Putamen (tissue), 1 donor: ENCODE data around the gene EBLN2.

Experiments
- DNase-seq: peaks from one replicate; pipeline ENCODE4 v3.0.0-alpha.2; 2016; ENCODE audit warnings: low spot score

The EBLN2 gene

DNA sequence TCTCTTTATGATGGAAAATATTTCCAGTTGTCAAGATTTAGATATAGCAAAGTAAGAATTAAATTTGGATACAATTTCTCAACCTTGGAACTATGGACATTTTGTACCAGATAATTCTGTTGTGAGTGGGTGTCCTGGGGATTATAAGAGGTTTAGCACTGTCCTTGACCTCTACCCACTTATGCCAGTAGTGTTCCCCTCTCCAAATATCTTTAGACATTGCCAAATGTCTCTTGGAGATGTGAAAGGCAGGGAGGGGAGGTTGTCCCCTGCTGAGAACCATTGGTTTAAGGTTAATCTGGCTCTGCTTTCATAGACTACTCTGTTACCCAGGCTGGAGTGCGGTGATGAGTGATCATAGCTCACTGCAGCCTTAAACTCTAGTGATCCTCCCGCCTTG lies at the start of gene EBLN2:
Gene EBLN2 (plus strand): TSS at position 244 of the 400 bp plus-strand sequence. CDS start 423 bp downstream, outside the sequence.
- no peak for DNase-seq

DNA sequence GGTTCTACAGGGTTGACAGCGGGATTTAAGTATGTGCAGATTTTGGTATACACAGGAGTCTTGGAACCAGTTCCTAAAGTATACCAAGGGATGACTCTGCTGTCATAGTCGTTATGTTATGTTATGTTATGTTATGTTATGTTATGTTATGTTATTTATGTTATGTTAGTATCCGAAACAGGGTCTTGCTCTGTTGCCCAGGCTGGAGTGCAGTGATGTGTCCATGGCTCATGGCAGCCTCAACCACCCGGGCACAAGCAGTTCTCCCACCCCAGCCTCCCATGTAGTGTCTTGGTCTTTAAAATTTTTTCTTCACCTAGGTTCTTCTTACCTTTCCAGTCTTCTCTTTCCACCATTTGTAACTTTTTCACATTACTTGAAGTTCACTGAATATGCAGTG lies 43.2 kb upstream of the EBLN2 start:
- DNase-seq, result no peak

DNA sequence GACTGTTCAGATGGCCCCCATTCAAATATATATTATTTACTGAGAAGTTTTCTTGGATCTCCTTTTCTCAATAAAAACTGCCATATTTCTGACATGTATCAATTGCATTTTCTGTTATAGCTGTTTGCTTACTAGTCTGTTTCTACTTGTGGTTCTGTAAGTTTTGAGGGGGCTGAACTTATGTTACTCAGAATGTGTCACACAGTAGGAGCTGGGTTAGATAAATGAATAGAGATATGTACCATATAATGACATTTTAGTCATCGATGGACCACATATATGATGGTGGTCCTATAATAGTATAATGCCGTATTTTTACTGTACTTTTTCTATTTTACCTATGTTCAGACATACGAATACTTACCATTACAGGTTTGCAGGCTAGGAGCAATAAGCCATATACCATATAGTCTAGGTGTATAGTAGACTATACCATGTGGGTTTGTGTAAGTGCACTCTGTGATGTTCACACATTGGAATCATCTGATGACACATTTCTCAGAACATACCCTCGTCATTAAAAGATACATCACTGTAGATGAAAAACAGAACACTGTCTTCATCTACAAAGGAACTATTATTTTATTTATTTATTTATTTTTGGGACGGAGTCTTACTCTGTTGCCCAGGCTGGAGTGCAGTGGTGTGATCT lies 42.5 kb upstream of the EBLN2 start:
- no peak for DNase-seq

DNA sequence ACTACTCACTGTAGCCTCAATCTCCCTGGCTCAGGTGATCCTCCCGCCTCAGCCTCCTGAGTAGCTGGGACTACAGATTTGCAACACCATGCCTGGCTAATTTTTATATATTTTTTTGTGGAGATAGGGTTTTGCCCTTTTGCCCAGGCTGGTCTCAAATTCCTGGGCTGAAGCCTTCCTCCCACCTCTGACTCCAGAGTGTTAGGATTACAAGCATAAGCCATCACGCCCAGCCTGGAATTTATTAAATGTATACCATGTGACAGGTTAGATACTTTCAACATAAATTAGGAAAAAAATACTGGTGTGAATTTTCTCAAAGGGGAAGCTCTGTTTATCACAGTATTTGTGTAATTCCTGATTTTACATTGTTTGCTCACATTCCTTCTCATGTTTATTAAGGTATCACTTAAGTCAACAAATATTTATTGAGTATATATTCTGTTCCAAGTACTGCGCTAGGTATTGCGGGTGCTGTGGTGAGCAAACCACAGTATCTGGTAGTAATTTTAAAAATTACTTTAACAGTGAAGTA lies 40.1 kb upstream of the EBLN2 start:
- no peak for DNase-seq

DNA sequence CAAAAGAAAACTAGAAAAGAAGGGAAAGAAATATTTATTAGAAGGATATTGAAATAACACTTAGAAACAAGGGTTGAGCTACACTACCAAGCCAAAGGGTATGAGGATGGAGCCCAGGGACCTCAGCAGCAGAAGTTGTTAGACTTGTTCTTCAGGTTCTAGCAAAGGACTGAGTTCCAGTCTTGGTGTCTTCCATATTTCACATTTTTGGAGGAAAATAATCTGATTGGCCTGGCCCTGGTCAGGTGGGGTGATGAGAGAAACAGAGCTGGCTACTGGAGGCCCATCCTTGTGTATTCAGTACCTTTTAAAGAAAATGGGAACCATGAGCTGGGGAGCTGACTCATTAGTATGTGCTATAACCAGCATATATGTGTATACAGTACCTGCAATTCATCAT lies 36.6 kb upstream of the EBLN2 start:
- no peak for DNase-seq

DNA sequence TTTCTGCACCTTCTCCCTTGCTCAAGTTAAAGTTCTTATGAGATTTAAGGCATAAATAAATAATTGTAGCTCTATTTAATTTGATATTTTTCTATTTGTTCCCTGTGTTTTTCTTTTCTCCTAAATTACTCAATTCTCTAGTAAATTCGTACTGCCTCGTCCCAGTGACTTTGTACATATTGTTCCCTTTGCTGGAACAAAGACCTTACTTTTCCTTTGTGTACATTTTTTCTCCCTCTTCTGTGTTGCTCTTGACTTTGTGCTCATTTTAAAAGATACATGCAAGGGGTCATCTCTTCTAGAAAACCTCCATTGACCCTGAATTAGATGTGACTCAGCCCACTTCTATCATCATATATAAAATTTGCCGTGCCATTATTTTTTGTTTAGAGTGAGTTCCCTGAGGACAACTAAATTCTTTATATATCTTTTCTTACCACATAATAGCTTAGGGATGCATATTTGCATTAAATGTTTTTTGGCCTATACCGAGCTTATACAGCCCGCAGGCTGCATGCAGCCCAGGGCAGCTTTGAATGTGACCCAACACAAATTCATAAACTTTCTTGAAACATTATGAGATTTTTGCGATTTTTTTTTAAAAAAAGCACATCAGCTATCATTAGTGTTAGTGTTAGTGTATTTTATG lies 35.2 kb upstream of the EBLN2 start:
- DNase-seq, result peak; percentile 12

DNA sequence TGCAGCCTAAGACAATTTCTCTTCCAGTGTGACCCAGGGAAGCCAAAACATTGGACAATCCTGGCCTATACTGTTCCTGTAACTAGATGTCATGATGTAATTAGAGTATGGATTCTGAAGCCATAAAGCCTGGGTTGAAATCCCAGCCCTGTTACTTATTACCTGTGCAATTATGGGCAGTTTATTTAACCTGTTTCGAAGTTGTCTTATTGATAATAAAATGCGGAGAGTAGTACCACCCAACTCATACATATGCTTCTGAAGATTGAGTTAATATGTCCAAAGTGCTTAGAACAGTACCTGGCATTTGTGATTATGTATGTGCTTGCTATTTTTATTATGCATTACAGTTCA lies 34.7 kb upstream of the EBLN2 start:
- no peak for DNase-seq

DNA sequence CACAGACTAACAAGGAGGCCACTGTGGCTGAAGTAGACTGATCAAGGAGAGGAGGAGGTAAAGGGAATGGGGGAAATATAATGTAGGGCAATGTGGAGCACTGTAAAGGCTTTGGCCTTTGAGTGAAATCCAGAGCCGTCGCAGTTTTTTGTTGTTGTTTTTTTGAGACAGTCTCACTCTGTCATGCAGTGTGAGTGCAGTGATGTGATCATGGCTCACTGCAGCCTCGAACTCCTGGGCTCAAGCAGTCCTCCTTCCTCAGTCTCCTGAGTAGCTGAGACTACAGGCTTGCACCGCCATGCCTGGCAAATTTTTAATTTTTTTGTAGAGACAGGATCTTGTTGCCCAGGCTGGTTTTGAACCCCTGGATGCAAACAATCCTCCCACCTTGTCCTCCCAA lies 32.7 kb upstream of the EBLN2 start:
- DNase-seq, result no peak

DNA sequence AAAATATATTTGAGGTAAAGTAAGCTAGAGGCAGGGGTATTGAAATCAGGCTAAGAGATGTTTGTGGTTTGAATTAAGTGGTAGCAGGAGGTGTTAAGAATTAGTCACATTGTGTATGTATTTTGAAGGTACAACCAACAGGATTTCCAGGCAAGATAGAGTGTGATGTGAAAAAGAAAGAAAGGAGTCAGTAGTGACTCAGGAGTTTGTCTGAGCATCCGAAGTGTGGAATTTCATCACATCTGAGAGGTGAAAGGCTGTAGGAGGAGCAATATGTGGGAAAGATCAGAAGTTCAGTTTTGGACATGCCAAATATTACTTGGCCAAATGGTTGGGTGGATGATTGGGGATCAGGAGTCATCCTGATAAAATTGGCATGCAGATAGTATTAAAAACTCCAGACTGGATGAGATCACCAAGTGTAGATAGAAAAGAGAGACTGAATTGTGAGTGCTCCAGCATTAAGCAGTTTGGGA lies 32.1 kb upstream of the EBLN2 start:
- DNase-seq, result no peak

DNA sequence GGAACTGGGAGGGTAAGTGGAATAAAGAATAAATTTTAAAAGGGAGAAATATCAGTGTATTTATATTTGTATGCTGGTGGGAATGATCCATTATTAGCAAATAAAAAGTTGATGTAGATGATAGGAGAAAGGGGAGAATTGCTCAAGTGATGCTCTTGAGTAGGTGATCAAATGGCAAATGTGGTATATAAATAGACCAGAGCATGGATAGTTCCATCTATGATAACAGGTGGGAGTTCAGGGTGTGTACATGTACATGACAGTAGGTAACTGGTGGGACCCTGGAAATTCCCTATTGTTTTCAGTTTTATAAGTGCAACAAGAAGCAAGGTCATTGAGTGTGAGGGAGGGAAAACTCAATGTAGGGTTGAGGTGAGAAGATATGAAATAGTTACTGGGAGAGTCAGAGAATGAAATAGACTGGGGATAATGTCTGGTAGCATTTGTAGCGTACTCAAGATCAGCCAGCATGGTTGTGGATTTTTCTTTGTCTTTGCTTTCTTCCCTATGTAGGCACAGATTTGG lies 31.3 kb upstream of the EBLN2 start:
- no peak for DNase-seq

DNA sequence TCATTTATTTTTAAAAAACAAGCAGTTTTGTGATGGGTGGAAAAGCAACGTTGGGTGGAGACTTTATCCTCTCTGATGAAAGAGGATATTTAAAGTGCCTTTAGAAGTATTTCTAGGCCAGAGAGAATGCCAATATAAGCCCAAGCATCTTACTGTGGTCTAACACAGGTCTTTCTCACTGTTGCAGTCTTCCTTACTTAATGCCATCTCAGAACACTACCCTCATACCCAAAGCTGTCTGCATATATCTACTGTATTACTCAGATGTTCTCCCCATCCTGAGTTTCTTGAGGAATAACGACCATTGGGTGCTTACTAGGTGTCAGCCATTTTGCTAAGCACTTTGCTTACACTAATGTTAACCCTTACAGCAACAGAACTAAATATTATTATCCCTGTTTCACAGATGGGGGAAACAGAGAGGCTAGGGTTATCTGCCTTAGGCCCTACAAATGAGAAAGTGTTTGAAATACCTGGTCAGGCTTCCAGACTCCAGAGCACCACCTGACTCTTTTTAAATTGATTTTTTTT lies 29.8 kb upstream of the EBLN2 start:
- no peak for DNase-seq

DNA sequence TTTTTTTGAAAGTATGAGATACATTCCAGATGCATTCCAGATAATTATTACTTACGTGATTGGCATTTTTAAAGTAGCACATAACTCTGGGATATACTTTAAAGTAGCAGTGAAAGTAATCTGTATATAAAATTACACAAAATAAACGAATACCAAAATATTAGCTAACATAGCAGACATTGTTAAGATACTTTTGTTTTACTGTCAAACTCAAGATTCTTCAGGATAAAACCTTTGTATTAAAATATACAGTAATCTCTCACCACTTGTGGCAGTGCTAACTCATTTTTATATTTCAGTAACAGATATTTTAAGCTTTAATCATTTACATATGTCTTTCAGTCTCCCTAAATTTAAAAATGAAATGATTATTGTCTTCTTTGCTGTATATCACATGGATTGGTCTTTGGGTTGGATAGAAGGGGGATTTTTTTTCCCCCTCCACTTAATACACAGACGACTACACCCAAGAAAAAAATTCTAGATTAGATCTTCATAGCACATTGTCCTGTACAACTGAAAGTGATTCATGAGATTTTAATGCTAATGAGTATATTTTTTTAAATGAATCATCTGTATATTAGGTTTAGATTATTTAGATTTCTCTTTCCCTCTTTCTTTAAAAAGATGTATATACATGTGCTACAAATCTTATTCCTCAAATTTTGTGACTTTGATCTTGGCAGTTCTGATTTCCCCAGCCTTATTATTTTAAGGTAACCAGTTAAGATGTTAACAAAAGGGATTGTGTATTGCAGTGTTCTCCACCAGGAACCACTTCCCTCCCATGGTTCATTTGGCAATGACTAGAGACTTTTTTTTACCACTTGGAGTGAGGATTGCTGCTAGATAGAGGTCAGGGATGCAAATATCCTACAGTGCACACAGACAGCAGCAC lies 24.5 kb upstream of the EBLN2 start:
- no peak for DNase-seq

DNA sequence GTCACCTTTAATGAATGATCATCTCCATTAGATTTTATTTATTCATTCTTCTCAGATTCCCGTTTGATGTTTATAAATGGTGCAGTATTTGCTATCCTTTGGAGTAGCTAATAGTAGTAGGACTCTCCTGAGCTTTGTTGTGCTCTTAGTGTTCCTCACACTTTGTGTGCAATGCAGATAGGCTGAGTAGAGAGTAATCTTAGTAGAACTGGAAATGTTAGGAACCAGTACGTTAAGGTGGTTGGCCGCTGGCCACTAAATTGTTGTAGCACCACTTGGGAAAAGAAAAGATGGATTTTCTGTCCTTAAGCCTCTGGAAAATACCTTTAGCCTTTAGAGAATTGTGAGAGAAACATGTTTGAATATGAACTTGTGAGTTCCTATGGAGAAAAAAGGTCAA lies 19.9 kb upstream of the EBLN2 start:
- no peak for DNase-seq

DNA sequence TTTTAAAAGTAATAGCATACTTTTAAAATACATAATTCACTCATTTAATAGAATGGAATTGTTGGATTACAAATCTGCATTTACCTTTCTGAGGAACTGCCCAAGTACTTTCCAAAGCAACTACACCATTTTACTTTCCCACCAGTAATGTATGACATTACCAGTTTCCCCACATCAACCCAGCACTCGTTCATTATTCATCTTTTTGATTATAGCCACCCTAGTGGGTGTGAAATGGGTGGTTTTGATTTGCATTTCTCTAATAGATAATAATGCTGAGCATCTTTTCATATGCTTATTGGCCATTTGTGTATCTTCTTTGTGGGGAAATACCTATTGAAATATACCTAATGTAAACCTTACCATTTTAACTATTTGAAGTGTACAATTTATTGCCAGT lies 18.0 kb upstream of the EBLN2 start:
- no peak for DNase-seq

DNA sequence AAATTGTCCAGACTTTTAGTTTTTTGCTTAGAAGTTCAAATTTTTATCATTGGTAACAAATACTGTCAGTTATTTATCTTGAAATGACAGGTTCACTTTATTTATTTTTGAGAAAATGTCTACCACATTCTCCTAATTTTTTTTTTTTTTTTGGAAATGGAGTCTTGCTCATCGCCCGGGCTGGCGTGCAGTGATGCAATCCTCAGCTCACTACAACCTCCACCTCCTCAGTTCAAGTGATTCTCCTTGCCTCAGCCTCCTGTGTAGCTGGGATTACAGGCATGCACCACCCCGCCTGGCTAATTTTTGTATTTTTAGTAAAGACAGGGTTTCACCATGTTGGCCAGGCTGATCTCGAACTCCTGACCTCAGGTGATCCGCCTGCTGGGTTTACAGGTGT lies 16.1 kb upstream of the EBLN2 start:
- DNase-seq, result no peak

DNA sequence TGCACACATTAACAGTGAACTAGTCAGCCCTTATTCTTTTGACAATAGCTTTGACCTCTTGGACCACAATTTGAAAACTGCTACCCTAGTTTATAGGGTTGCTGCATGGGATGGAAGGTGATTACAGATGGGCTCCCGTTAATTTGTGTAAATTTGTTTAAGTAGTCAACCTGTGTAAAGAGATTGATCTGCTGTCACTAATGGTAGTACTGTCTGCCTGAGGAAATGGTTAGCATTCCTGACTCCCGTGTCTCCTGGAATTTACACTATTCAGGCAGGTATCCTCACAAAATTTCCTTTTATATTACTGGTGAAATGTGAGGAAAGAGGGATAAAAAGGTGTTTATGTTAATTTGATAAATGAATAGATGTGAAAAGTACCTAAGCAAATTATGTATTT lies 15.3 kb upstream of the EBLN2 start:
- no peak for DNase-seq

DNA sequence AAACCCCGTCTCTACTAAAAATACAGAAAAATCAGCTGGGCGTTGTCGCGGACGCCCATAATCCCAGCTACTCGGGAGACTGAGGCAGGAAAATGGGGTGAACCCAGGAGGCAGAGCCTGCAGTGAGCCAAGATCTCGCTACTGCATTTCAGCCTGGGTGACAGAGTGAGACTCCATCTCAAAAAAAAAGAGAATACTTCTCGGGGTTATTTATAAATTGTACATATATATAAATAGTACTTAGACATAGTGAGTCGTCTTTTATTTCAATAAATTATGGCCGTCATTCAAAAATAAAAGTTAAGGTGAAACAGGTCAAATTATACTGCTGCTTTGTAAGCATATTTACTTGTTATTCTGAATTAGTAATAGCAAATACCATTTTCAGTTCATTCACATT lies 12.1 kb upstream of the EBLN2 start:
- no peak for DNase-seq

DNA sequence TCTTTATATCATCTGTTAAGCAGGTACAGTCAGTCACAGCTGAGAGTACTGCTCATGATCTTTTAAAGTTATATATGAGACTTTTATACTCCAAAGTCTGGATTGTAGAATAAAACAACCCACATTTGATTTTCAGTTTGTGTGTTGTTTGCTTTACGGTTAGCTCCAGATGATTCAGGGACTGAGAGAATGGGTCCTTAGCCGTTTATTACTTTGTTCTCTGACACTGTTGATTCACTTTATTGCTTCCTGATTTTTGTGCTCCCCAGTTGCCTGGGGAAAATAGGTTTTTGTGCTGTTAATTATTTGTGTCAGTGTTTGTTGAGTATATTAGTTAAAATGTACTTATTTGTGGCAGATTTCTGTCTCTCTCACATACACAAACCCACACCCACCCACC lies 8.6 kb upstream of the EBLN2 start:
- no peak for DNase-seq

DNA sequence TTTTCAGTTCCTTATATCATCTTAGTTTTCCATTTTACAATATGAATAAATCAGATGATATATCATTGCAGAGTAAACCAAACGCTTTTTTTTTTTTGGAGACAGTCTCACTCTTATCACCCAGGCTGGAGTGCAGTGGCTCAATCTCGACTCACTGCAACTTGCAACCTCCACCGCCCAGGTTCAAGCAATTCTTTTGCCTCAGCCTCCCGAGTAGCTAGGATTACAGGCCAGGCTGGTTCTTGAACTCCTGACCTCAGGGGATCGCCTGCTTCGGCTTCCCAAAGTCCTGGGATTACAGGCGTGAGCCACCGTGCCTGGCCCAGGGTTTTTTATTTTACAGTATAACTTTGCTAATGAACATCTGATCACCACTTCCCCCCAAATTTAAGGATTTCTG lies 5.9 kb upstream of the EBLN2 start:
- DNase-seq, result no peak

DNA sequence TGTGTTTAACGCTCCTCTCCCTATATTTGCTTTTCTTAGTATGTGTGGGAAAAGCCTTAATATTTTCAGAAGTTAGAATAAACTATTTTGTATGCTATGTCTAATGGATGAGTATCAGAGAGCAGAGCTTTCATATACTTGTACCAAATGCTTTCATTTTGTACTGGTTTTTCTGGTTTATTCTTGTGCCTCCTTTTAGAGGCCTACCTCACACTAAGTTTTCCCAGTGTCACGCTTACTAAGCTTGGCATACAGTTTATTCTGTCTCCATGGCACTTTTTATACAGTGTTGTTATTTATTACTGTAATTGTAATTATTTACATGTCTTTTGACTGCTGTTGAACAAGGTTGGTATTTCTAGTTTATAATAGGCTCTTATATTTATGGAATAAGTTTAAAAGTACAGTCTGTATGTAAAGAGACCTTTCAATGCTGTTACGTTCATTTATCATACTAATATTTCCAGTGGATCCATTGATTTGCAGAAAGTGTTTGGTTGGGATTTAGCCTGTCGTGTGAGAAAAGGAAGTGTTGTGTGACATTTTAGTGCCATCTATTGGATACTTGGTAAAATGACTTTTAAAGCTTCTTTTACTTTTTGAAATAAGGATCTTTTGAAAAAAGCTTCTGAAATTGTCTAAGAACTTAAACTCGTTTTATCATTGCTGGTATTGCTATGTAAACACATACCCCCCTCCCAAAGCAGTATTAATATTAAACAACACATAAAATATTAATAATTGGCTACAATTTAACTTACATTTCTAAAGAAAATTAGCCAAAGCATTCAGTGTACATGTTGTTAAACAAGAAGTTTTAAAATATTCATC lies 5.2 kb upstream of the EBLN2 start:
- peak; percentile 45 for DNase-seq

DNA sequence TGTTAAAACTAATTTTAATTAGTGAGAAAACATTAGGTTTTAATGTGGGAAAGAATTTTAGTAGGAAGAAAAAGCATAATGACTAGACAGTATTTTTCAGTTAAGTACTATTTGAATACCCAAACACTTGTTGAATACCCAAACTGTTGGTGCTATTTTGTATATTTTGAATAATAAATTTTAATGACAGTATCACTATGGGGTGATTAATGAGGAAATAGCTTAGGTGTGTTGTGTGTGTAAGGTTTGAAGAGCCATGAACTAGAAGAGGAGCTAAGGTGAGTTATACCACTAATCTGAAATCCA lies 4.7 kb upstream of the EBLN2 start:
- DNase-seq, result no peak

DNA sequence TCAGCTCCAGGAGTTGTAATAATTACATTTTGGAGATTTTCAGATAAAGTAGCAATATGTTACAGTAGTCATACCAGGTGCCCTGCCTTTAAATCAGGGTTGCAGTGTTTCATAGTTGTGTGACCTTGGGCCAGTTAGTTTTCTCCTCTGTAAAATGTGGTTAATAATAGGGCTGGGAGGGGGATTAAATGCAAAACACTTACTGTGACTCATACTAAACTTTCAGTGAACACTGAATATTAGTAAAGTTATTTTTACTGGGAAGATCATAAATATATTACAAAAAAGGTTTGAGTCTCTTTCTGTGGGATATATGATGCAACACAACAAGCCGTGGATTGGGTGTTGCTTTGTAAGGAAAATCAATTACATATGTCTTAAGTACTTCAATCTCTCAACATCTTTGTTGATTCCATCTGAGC lies 1.1 kb upstream of the EBLN2 start:
- DNase-seq, result no peak
